Stimulated activated CD4-positive, alpha-beta T cell treated with anti-CD3 and anti-CD28 coated beads, TNF-alpha, amount 100 ng/mL, for 24 hours (primary cell): ENCODE data around the gene IL23R.
A peak's percentile ranks its signal among the peaks of the same experiment; 100 is the strongest.
"Not testable (repeated sequence)": the region's sequence is repeated elsewhere in the genome, so short reads cannot be mapped to it uniquely, and the experiment has no call there.

ENCODE experiments used
- DNase-seq, 3 experiments: peaks; one replicate each; pipeline ENCODE4 v3.0.0-alpha.2; 2020; ENCODE audit warnings: low read depth in 3 of 3

IL23R gene

GRCh38 chr1:67191668-67192520, 25.6 kb downstream of the IL23R start:
- no peak for DNase-seq

DNA sequence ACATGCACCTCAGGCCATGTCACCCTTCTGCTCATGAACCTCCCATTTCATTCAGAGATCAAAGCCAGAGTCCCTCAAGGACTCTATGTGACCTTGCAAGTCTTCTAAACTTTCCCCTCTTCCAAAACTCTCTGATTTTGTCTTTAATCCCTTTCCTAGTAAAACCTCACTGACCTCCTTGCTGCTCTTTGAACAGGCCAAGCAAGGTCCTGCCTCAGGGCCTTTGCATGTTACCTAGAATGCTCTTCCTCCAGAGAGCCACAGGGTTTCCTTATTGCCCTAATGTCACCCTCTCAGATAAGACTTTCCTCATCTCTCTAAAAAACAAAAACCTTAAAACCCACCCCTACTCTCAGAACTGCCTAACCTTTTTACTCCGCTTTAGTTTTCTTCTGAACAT, 26.6 kb downstream of the IL23R start:
- DNase-seq, result no peak

DNA sequence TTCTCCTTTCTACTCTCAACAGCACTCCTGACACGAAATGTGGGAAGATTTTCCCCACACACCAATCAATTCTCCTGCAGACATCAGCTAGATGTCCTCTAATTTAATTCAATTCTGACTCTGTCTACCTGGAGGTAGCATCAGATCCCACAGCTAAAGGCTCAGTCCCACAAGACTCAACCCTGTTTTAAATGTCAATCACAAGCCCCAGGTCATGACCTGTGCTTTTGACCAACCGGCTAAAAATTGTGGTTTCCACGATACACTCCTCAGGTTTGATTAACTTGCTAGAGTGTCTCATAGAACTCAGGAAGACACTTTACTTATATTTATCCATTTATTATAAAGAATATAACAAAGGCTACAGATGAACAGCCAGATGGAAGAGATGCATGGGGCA, 27.4 kb downstream of the IL23R start:
- no peak for DNase-seq

- DNase-seq, result no peak
Observed at GRCh38 chr1:67194209-67194863, 28.1 kb downstream of the IL23R start.

DNA sequence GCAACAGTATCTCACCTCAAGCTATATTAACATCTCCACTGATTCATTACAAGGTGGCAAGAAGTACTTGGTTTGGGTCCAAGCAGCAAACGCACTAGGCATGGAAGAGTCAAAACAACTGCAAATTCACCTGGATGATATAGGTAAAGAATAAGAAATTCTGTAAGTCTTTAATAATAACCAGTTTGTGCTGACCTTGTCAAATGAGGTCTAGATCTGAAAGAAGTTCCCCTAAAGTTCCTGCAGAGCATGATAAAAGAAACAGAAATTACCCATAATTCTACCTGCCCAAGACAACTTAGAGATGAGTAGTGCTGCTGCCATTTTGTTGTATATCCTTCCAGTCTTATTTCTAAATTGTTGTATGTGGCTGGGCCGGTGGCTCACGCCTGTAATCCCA, 34.5 kb downstream of the IL23R start:
- DNase-seq, result no peak

GRCh38 chr1:67201891-67202290, 35.6 kb downstream of the IL23R start:
- DNase-seq, result no peak

GRCh38 chr1:67204298-67204980, 38.2 kb downstream of the IL23R start:
- DNase-seq, result no peak

DNA sequence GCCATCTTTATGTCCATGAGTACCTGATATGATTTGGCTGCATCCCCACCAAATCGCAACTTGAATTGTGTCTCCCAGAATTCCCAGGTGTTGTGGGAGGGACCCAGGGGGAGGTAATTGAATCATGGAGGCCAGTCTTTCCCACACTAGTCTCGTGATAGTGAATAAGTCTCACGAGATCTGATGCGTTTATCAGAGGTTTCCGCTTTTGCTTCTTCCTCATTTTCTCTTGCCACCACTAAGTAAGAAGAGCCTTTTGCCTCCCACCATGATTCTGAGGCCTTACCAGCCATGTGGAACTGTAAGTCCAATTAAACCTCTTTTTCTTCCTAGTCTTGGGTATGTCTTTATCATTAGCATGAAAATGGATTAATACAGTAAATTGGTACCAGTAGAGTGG, 41.1 kb downstream of the IL23R start:
- DNase-seq, result not testable (repeated sequence)

DNA sequence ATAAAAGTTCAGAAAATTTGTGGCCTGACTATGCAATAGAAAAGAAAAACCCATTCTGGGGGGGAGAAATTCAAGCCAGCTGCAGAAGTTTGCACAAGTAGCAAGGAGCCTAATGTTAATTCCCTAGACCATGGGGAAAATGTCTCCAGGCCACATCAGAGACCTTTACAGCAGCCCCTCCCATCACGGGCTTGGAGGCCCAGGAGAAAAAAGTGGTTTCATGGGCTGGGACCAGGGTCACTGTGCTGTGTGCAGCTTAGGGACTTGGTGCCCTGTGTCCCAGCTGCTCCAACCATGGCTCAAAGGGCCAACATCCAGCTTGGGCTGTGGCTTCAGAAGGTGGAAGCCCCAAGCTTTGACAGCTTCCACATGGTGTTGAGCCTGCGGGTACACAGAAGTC, 42.0 kb downstream of the IL23R start:
- DNase-seq, result no peak

DNA sequence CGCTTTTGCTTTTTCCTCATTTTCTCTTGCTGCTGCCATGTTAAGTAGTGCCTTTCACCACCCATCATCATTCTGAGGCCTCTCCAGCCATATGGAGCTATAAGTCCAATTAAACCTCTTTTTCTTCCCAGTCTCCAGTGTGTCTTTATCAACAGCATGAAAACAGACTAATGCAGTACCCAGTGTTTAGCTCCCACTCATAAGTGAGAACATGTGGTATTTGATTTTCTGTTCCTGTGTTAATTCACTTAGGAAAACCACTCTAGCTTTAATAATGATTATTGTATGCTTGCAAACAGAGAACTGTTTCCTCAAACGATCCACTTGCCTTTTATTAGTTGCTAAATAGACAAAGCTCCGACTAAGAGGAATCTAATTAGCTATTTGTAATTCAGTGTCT, 43.3 kb downstream of the IL23R start:
- DNase-seq, result no peak

DNA sequence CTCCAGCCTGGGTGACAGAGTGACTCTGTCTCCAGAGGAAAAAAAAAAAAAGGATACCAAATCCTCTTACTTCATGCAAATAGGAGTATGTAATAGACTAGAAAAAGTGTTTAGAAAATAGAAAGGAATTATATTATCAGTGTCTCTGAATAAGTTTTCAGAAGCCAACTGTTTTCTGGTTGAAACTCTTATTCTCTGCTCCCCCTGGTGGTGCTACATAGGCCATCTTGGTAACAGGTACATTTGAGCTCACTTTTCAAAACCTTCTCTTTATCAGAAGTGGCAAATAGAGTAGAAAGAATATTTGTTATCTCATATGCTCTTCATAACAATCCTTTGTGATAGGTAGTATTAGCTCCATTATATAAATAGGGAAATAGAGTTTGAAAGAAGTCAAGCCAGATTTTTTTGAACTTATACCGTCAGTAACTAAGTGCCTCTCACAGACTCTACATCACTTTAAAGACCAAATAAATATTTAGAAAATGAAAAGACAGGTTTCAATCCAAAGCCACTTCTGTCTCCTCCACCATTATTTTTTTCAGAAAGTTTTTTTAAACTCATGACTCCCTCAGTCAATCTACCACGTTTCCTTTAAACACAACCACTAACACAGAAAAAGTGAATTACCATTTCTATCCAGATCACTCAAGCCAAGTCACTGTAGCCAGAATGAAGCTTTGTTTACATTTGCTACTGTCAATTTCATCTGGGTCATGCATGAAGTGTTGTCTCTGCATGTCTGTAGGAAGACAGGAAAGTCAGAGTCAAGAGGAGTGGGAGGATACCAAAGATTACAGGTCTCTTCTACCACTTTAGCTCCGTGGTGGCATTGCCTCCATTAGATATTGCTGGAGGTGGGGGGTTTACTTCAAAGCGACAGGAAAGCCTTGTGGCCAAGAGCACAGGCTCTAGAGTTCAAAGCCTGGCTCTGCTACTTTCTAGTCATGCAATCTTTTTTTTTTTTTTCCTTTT, 45.6 kb downstream of the IL23R start:
- peak in 1 of 3 experiments; percentile 32 for DNase-seq

- DNase-seq, result no peak
Observed at GRCh38 chr1:67213164-67213563, 46.9 kb downstream of the IL23R start.

DNA sequence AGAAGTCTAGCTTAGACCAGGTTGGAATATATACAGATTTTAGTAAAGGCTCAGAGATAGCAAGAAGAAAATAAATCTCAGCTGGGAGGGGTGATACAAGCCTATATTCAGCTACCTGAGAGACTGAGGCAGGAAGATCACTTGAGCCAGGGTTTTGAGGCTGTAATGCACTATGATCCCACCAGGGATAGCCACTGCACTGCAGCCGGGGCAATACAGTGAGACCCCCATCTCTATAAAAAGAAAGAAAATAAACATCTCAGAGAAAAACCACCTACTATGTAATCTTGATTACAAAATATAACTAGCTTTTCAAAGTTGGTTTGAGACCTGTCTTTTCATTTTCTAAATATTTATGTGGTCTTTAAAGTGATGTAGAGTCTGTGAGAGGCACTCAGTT, 47.7 kb downstream of the IL23R start:
- no peak for DNase-seq

GRCh38 chr1:67214420-67215174, 48.3 kb downstream of the IL23R start:
- DNase-seq, result peak in 1 of 3 experiments; percentile 31

GRCh38 chr1:67216401-67216800, 50.1 kb downstream of the IL23R start:
- no peak for DNase-seq

DNA sequence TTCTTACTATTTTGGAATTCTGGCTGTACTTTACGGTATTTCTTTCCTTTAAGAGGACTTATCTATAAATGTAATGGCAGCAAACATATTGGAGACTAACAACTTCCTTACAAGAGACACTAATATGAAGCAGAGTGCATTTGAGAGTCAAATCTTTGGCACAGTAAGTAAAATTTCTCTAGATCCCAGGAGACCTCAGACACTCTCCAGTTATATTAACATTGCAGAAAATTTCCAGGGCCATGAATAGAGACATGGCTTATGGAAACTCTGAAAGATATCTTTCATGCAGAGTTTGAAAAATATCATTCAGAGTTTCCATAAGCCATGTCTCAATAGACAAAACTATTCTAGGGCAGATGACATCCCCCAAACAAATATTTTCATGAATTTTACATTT, 51.2 kb downstream of the IL23R start:
- DNase-seq, result no peak

DNA sequence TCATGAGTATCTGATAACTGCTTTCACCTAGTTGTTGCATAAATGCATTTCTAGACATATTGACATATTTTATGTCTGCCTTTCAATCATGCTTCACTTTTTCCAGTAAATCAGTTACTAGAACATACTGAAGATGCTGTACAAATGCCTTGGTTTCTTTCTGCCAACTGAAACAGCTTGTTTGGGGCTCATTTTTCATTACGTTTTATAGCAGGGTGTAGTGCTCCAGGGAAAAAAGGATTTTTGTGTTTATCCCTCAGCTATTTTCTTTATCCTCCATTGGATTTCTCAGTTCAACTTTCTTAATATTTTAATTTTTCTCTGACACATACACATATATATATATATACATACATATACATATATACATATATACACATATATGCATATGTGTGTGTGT, 51.7 kb downstream of the IL23R start:
- DNase-seq, result no peak

DNA sequence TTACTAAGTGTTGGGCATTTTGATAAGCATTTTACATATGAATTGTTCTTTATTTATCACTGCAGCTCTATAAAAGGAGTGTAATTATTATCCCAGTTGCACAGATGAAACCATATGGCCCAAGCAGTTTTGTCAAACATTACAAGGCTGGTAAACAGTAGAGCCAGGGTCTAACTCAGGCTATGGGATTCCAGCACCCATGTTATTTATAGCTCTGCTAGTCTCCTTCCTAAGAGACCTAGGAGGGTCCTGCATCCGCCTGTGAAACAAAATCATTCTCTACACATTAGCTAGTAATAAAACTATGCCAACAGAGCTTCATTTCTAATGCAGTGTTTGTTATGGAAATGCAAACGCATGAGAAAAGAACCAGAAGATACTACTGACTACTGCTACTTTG, 58.6 kb downstream of the IL23R start:
- no peak for DNase-seq

- no peak for DNase-seq
Observed at GRCh38 chr1:67226688-67227087, 60.4 kb downstream of the IL23R start.

GRCh38 chr1:67227196-67227595, 60.9 kb downstream of the IL23R start:
- no peak for DNase-seq

GRCh38 chr1:67228791-67229190, 62.5 kb downstream of the IL23R start:
- no peak for DNase-seq
